HL-60/S4 treated with phorbol 12-myristate 13-acetate at 8.2 ng/mL for 4 days and 3 days (cell line): ENCODE measurements around the gene LRRC42.

Experiments
- in situ Hi-C: fragments of 300-500 bp; cut with MboI; formaldehyde crosslinking; loops from 2 replicates; pipeline ENCODE4 v1.15.0; 2022; ENCODE audit warnings: low sequenced_read_pairs

Gene LRRC42

DNA sequence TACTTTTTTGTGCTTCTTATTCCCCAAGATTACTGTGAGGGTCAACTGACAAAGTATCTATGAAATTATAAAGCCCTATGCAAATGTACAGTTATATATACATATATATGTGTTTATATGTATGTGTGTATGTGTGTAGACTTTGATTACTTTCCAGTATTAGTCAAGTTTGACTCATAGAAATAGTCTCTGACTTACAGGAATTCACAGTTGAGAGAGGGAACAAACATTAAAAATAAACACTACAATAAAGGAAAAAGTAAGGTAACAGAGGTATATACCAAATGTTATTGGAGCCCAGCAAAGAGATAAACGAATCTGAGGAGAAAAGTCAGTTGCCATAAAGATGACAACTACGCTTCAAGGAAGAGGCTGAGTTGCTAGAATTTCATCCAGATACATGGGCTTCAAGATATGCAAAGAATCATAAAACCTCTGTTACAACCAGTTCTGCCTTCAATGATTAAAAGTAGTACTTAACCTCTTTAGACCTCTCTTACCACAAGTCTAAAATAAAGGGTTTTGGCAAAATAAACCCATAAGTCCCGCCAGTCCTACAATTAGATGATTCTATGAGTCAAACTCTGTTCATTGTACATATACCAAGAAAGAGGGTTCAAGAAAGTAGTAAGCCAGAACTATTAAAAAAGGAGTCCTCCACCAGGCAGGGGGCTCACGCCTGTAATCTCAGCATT, 7.9 kb upstream of the LRRC42 start:
- in situ Hi-C loops: no loop called here

DNA sequence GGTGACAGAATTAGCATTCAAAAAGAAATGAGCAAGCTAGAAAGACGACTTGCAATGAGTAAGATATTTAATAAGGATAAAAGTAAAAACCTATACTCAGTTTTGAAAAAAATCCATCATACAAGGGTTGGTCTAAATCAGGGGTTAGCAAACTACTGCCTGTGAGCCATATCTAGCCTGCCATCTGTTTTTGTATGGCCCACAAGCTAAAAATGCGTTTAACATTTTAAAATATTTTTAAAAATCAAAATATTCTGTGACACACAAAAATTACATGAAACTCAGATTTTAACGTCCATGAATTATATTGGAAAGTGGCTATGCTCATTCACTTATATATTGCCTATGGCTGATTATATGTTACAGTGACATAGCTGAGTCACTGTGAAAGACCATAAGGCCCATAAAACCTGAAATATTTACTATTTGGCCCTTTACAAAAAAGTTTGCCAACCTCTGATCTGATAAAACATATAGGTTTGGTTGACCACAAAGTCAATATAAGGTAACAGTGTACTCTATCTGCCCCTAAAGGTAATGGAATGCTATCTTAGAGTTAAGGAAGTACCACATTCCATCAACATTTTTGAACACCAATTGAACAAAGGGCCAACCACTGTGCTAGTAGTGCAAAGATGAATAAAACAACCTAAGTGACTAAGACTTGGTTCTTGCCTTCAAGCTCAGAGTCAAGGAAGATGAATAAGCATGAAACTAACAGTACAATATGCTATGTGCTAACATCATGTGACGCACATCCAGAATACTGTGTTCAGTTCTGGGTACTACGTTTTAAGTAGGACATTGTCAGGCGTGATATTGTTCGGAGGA, 3.8 kb upstream of the LRRC42 start:
- in situ Hi-C loops: no loop called here

DNA sequence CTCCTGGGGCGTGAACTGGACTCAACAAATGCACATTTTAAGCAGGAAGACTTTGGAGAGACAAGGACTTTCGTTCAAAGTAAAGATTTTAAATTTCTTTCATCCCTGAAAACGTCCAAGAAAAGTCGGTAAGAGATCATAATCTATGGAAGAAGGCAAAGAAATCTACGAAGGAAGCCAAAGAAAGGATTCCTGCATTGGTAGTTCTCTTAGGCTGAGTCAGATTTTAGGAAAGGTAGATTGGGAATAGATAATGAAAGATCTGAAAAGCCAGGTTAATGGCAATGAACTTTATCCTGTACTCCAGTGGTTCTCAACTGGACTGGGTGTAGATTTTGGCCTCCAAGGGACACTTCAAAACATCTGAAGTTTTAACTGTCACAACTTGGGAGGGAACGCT, 3.1 kb upstream of the LRRC42 start:
- in situ Hi-C loops: no loop called here

DNA sequence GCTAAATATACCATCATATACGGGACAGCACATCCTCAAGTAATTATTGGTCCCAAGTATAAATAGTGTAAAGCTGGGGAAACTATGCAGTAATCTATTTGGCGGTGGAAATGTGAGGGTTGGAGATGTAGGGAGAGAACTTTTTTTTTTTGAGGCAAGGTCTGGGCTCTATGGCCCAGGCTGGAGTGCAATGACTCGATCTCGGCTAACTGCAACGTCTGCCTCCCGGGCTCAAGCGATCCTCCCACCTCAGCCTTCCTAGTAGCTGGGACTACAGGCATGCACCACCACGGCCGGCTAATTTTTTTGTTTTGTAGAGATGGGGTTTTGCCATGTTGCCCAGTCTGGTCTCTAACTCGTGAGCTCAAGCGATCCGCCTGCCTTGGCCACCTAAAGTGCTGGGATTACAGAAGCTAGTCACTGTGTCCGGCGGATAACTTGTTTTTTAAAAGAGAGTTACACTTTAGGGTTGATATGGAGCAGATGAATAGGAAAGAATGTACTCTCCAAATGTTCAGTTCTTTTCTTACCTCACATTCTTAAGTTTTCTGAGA, 2.6 kb upstream of the LRRC42 start:
- in situ Hi-C loops: no loop called here

DNA sequence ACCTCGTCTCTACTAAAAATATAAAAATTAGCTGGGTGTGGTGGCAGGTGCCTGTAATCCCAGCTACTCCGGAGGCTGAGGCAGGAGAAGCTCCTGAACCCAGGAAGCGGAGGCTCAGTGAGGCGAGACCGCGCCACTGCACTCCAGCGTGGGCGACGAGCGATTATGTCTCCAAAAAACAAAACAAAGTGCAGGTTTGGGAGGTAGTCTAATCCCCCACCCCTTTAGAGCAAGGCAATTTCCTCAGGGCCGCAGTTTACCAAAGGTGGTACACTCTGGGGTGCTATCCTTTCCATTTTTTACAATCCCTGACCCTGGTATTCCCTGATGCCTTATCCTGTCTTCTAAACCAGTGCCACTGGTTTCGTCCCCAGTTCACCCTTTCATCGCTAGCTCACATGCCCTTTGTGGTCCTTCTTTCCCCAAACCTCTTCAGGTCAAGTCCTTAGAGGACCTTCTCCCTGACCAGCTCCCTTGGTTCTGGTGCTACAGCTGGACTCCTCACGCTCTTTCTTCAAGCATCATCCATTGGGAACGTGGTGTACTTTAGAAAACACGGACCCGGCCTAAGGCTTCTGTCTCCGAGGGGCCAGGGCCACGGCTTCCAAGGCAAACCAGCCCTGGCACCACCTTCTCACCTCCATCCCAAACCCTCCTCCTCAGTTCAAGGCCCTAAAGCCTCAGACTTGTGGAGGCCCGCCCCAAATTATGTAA, 1.5 kb upstream of the LRRC42 start:
- in situ Hi-C loops: no loop called here

DNA sequence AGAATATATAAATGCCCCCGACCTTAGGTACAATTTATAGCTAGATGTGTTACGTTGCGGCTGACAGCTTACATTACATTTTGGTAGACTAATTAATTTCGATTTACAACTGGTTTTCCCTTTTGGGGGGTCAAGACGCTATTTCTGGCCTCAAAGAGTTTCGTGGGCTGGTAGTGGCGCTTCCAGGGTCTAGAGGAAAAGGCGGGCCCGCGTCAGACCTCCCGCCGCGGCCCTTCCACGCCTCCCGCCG, 1.0 kb upstream of the LRRC42 start:
- in situ Hi-C loops: no loop called here

DNA sequence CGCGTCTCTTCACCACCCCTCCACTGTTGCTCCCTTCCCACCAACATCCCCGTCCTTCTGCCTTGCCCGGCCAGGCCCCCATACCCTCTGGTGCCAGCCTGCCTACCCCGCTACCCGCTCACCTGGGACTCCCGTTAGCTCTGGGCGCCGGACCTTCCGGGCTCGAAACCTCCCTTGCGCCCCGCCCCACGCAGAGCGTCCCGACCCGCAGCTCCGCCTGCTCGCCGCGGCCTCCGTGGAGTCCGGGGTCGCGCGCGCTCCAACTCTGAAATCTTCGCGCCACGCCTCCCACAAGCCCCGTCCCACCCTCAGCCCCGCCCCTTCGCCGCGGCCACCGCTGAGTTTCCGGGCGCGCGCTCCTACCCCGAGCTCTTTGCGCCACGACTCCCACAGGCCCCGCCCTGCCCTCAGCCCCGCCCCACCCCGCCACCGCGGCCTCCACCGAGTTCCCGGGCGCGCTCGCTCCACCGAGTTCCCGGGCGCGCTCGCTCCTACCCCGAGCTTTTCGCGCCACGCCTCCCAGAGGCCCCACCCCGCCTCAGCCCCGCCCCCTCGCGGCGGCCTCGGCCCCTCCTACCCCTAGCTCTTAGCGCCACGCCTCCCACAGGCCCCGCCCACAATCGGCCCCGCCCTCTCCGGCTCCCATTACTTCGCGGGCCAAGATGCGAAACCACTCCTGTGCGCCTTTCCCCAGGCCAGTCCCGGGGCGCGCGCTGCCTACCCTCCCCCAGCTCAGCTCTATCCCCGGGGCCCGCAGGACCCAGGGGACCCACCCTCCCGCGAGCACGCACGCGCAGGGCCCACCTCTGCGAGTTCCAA, 508 bp upstream of the LRRC42 start, which contains the start of gene IFT25:
Gene IFT25, minus strand, starts transcription at position 267 of the 819 bp plus-strand sequence. CDS start 5,617 bp downstream, outside the sequence.
- in situ Hi-C loops: no loop called here

DNA sequence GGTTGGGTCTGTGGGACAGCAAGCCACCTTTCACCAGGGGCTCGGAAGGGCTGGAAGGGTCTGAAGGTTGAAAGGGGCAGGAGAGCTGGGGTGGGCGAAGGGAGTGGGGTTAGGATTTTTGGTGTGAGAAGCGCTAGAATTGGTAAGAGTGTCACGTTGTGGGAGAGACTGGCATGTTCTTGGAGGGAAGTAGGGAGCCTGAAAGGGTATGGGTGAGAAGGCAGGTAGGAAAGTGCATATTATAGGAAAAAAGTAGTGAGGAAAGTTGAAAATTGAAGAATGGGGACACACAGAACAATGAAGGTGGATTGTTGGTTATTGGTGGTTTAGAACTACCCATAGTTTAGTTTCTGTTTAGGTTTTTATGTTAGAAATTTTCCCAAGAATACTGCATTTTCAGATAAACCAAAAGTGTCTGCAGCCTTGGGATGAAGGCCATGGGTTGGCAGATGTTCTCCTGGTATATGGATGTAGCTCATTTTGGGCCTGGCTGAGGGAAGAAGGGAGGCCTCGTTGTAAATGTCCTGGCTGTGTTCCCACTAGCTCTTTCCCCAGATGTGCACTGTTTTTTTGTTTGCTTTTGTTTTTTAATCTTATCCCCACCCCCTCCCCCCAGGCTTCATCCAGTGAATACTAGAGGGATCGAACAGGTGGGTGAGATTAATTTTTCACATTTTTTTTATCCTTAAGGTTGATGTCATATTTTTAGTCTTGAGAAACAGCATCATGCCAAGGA, 1.2 kb downstream of the LRRC42 start:
- in situ Hi-C loops: no loop called here

DNA sequence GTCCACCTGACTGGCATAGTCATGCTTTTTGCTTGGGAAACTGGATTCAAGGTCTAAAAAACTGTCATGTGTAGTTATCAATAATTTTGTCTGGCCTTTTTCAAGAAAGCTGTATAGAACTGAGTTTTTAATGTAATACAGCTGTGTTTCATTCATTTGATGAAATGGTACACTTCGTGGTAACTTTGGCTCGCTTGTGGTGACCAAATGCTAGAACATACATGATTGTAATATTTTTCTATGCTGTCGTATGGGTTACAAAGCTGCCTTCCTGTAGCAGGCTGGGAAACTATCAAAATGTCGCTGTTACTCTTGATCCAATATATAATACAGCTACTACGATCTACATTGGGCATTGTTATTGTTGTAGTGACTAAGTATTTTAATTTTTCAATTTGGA, 2.1 kb downstream of the LRRC42 start:
- in situ Hi-C loops: no loop called here

DNA sequence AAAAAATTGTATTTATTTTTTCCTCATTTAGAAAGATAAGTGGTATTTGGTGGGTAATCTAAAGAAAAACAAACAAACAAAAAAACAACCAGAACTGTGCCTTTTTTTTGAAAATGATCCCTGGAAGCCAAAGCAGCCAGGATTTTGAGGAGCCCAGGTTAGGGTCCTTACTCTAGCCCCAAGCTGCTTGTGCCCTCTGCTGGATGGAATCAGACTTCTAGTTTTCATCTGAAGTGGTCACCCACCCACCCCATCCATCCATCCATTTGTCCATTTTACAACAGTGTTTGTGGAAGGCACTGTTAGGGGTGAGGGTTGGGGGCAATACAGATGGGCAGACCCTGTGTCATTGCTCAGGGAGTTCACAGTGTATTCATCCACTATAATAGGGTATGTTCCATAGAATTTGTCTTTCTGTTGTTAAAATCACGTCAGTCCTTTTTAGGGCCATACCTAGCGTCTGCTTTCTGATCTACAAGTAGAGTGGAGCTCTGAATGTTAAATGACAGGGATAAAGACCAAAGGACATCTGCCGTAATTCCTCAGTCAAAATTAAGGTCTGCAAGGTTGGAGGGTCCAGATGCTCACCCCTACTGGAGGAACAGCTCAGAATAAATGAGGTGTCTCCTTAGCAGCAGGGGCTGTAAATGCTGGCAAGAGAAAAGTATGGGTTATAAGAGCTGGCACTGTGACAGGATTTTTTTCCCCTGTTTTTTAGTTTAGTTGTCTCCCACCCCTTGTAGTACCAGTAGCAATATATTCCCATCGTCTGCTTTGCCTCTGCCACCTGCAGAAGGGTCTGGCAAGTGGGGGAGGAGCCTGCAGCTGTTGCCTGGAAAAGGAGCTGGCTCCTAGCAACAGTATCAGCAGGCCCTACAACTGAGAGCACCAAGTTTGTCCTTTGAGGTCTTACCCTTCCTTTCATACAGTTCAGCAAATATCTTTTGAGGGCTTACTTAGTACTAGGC, 3.2 kb downstream of the LRRC42 start:
- in situ Hi-C loops: no loop called here

DNA sequence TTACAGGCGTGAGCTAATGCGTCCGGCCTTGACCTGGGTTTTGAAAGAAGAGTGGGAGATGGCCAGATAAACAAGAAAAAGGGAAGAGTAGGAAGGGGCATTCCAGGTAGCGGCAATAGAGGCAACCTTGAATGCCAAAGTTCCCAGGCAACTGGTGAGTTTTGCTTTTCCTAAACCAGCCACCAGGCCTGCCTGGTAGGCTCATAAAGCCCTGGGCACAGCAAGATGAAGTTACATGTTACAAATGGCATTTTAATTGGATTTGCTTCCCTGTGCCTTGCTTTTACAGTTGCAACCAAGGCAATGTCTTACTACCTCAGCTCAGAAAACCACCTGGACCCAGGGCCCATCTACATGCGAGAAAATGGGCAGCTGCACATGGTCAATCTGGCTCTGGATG, 5.5 kb downstream of the LRRC42 start:
- in situ Hi-C loops: loop anchor here (25.0 kb wide), 1 partner anchor 89 kb away; no protein-coding TSS in a partner anchor

DNA sequence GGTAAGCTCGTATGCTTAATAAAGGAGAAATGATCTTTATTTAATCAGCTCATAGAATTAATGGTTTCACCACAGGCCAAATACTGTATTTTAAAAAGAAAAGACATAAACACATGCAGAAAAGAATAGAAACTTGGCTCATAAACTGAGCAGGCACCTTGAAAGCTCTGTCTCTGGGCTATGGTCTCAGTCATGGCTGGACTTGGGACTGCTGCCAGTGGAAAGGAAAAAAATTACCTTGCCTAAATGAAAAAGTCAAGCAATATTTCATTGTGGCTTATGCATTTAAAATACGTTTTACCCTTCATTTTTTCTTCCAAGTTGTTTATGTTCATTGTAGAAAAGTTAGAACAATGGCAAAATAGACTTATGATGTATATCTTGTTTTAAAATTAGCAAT, 8.0 kb downstream of the LRRC42 start:
- in situ Hi-C loops: loop anchor here (25.0 kb wide), 1 partner anchor 92 kb away; no protein-coding TSS in a partner anchor

DNA sequence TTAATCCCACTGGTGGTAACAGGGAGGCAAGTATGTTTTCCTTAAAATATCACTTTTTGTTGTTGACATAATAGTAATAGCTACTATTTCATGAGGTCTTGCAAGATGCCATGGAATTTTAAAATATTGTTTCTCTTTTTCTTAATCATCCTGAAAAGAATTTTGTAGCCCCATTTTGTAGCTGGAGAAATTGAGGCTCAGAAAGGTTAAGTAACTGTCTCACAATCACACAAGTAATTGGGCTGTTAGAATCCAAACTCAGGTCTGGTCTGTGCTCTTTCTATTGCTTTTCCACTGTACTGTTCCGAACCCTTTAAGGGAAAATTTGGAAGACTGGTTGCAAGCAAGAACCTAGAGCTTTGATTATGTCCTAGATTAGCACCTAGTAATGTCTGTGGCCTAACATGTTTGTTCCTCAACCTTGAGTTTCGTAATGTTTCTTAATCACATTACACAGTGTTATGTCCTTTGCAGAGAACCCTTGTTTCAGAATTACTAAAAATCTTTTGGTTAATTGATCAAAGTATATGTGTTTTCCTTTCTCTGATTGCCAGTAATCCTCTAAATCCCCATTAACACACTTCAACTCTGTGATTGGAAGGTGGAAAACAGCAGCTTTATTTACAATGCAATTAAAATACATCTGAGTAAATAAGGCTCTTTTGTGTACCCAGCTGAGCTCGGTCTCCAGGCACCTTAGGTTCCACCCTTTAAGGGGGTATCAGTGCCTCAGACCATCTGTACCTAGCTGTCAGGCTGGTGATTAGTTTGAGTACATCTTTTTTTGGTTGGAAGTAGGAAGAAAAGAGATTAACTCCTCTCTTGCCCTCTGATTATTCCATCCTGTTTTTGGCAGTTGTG, 10.4 kb downstream of the LRRC42 start:
- in situ Hi-C loops: loop anchor here (25.0 kb wide), 1 partner anchor 94 kb away; no protein-coding TSS in a partner anchor

DNA sequence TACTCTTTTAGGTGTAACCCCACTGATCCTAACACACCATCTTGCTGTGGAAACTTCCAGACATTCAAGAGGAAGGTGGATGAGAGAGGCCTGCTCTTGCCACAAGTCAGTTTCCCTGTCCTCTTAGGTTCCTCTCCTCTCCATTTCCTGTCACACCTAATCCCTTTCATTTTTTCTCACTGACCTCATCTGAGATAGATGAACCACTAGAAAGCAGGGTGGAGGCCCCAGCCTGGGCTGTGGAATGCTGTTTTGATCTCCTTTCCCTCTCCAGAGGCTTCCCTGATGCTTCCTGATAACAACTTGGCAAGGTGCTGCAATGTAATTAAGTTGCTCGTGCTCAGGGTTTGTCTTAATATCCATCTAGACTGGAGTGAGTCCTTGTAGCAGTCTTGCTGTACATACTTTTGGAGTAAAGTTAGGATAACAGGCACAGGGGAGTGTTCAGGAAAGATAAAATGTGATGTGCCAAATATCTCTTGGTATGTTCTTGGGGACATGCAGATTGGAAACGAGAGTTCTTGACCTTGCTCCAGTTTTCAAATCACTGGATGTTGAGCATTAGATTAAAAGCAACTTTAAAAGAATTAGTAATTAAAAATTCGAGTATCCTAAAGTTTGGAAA, 11.2 kb downstream of the LRRC42 start:
- in situ Hi-C loops: loop anchor here (25.0 kb wide), 1 partner anchor 95 kb away; no protein-coding TSS in a partner anchor

DNA sequence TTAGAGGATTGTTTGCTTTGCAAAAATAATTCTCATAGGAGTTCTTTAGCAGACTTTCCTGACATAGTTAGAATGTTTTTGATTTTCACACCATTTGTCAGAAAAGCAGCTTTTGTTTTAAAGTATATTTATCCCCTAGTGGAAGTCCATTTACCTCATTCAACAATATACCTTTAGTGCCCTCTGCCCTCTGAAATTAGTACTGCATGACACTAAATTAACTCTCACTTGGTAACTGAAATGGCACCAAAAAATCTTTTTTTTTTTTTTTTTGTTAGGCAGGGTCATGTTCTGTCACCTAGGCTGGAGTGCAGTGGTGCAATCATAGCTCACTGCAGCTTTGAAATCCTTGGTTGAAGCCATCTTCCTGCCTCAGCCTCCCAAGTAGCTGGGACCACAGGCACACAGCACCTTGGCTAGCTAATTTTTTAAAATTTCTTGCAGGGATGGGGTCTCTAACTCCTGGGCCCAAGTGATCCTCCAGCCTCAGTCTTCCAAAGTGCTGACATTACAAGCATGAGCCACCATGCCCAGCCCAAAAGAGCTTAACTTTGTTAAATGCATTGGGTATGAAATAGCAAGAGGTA, 13.6 kb downstream of the LRRC42 start:
- in situ Hi-C loops: loop anchor here (25.0 kb wide), 1 partner anchor 97 kb away; no protein-coding TSS in a partner anchor

DNA sequence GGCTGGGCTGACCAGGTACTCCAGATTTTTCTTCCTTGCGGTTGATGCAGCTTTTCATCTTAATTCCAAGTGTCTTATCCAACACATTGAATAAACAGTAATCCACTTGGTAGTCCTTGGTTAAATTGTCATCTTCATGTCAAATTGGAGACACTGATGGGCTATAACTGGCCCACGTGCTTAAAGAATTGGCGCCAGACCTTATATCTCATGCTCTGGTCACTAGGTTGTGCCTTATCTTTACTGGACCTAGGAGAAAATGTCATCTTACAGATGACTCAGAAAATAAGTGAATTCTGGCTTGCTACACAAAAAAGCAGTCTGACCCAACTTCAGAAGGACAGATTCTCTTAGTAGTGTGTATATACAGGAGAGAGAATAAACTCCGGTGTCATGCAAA, 16.2 kb downstream of the LRRC42 start:
- in situ Hi-C loops: loop anchor here (25.0 kb wide), 1 partner anchor 100 kb away; no protein-coding TSS in a partner anchor

DNA sequence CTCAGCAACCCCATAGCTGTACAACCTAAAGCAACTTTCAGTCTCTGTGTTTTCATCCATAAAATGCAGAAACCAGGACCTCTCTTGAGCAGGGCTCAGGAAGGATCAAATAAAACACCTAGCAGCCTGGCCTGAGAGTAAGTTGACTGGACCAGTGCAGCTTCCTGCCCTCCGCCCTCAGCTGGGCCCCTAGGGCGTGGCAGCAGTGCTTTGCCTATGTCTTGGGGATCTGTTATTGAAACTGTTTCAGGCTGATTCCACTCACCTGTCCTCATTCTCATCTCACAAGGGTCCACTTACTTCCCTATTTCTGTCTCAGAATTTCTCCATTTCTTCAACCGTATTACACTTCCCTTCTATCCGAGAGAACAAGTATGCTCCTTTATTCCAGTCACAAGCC, 17.3 kb downstream of the LRRC42 start:
- in situ Hi-C loops: loop anchor here (25.0 kb wide), 1 partner anchor 101 kb away; no protein-coding TSS in a partner anchor
